ENCODE results near the gene PLEKHH2. TPM values are rescaled to one million over a fixed set of nuclear protein-coding genes. Genes with fewer than 3 reads are reported as not detected.
A peak's percentile ranks its signal among the peaks of the same experiment; 100 is the strongest.

PLEKHH2 gene
- polyA plus RNA-seq, 1 experiment, result 2.2 TPM

DNA sequence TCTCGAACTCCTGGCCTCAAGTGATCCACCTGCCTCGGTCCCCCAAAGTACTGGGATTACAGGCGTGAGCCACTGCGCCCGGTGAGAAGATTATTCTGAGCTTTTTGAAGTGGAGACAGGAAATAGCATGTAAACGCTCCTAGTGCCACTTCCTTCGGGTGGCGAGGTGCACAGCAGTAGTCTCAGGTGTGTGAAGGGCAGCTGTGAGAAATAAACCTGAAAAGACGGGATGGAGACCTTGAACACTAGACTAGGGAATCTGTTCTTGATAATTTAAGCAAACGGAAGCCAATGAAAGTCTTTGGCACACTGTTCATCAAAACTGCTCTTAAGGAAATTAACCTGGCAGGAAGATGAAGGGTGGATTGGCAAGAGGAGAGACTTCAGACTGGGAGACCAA, 439 bp upstream of the PLEKHH2 start:
- CTCF ChIA-PET, result interaction anchor here (2.3 kb wide), 1 partner anchor 24 kb away, joined by 5 read pairs; no protein-coding TSS in a partner anchor

DNA sequence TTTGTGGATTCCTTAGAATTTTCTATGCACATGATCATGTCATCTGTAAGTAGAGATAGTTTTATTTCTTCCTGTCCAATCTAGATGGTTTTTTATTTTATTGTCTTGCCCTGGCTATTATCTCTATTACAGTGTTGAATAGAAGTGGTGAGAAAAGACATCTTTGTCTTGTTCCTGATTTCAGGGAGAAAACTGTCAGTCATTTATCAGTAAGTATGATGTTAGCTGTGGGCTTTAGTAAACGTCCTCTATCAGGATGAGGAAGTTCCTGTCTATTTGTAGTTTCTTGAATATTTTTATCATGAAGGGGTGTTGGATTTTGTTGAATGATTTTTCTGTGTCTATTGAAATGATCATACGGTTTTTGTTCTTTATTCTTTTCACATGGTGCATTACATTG, 5.3 kb downstream of the PLEKHH2 start:
- CTCF ChIA-PET, result interaction anchor here (1.0 kb wide), 2 partner anchors 10 to 848 kb away, joined by 3 read pairs; no protein-coding TSS in a partner anchor
- DNase-seq (ENCODE audit: low read depth), result no peak
- POLR2A ChIA-PET, result no interaction called here
- H3K27me3 ChIP-seq (ENCODE audit: control insufficient read depth, insufficient read depth, low read length), result no peaks in the 10 kb centered on the region
- TF ChIP-seq, protein P1, sequence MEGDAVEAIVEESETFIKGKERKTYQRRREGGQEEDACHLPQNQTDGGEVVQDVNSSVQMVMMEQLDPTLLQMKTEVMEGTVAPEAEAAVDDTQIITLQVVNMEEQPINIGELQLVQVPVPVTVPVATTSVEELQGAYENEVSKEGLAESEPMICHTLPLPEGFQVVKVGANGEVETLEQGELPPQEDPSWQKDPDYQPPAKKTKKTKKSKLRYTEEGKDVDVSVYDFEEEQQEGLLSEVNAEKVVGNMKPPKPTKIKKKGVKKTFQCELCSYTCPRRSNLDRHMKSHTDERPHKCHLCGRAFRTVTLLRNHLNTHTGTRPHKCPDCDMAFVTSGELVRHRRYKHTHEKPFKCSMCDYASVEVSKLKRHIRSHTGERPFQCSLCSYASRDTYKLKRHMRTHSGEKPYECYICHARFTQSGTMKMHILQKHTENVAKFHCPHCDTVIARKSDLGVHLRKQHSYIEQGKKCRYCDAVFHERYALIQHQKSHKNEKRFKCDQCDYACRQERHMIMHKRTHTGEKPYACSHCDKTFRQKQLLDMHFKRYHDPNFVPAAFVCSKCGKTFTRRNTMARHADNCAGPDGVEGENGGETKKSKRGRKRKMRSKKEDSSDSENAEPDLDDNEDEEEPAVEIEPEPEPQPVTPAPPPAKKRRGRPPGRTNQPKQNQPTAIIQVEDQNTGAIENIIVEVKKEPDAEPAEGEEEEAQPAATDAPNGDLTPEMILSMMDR (IDR thresholded peaks at IDR 0.05; ENCODE audit: insufficient read depth, low read depth, low read length), result no peak
- no peaks in the 10 kb centered on the region for H3K36me3 ChIP-seq (ENCODE audit: control insufficient read depth, insufficient read depth, low read length)
- no peak overlapping the region for H3K4me3 ChIP-seq (ENCODE audit: low read depth, low read length)

More for the DNA sequence above, 439 bp upstream of the PLEKHH2 start:
- POLR2A ChIA-PET, result no interaction called here
- peaks cover 9% of the 10 kb centered on the region for H3K27me3 ChIP-seq (ENCODE audit: control insufficient read depth, insufficient read depth, low read length)
- H3K4me3 ChIP-seq (ENCODE audit: low read depth, low read length), result peak overlapping the region; percentile 62
- TF ChIP-seq, protein P1 (IDR thresholded peaks at IDR 0.05; ENCODE audit: insufficient read depth, low read depth, low read length), result no peak
- DNase-seq (ENCODE audit: low read depth), result no peak
- H3K36me3 ChIP-seq (ENCODE audit: control insufficient read depth, insufficient read depth, low read length), result no peaks in the 10 kb centered on the region

DNA sequence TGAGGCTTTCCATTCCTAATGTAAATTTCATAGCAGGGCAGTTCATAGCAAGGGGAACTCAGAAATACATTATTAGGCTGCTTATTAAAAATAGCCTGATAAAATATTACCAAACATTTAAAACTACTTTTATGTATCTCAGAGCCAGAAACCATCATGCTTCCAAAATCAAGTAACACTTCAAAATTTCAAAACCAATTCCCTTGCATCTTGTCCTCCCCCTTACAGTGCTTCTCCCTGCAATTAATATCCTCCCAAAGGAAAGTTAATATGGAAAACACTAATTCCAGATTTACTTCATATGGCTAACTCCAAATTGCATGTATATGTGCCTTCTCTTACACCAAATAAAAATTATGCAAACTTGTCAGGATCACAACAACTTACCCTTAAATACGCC, 6.6 kb downstream of the PLEKHH2 start:
- no peak for DNase-seq (ENCODE audit: low read depth)
- no peaks in the 10 kb centered on the region for H3K27me3 ChIP-seq (ENCODE audit: control insufficient read depth, insufficient read depth, low read length)
- TF ChIP-seq, protein P1 (IDR thresholded peaks at IDR 0.05; ENCODE audit: insufficient read depth, low read depth, low read length), result no peak
- CTCF ChIA-PET, result no interaction called here
- POLR2A ChIA-PET, result no interaction called here
- H3K4me3 ChIP-seq (ENCODE audit: low read depth, low read length), result no peak overlapping the region
- no peaks in the 10 kb centered on the region for H3K36me3 ChIP-seq (ENCODE audit: control insufficient read depth, insufficient read depth, low read length)

DNA sequence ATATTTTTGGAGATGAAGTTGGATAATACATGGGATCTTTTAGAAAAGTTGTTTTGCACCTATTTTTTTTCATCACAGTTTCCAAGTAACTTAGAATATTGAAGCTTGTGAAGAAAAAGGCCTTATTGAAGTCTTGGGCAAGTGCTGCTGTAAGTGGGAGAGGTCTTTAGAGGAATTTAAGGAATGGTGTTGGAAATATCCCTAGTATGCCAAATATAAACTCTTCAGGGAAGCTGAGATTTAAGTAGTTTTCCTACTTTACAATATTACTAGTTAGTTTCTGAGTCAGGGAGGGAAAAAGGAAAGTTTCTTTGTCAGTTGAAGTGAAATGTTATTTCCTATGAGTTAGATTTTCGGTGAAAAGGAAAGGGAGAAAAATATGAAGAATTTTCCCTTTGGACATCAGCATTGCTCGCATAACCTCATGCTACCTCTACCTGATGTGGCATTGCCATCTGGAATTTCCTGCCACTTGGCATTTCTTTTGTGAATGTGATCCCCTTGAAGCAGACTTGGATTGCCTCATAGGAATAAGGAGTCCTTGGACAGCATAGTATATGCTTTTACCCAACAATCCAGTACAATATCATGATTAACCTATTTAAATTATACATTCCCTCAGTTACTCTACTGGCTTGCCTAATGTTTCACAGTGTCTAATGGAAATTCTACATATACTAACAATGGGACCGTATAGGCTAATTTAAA, 12.1 kb downstream of the PLEKHH2 start:
- ChIA-PET CTCF (no interaction called here), POLR2A (no interaction called here)
- H3K27me3 ChIP-seq (ENCODE audit: control insufficient read depth, insufficient read depth, low read length), result no peaks in the 10 kb centered on the region
- no peaks in the 10 kb centered on the region for H3K36me3 ChIP-seq (ENCODE audit: control insufficient read depth, insufficient read depth, low read length)
- H3K4me3 ChIP-seq (ENCODE audit: low read depth, low read length), result no peak overlapping the region
- TF ChIP-seq, protein P1 (IDR thresholded peaks at IDR 0.05; ENCODE audit: insufficient read depth, low read depth, low read length), result no peak
- peak; percentile 44 for DNase-seq (ENCODE audit: low read depth)

DNA sequence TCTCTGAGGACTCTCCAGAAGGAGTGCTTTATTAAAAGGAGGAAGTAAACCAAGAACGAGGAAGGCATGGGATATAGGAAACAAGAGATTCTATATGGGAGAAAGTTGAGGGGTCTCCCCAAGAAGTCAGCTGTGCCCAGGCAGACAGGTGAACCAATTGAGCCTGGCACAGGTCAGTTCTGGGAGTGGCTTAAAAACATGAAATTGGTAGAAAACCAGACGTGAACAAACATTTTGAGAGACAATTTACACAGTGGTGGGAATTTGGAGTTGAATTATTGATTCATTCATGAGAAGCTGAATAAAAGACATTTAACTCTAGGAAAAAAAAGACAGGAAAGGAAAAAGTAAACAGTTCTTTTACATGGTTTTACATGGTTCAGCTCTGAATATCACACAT, 16.4 kb downstream of the PLEKHH2 start:
- no peaks in the 10 kb centered on the region for H3K36me3 ChIP-seq (ENCODE audit: control insufficient read depth, insufficient read depth, low read length)
- CTCF ChIA-PET, result interaction anchor here (0.7 kb wide), 1 partner anchor 9 kb away, joined by 4 read pairs; no protein-coding TSS in a partner anchor
- TF ChIP-seq, protein P1 (IDR thresholded peaks at IDR 0.05; ENCODE audit: insufficient read depth, low read depth, low read length), result no peak
- DNase-seq (ENCODE audit: low read depth), result no peak
- H3K27me3 ChIP-seq (ENCODE audit: control insufficient read depth, insufficient read depth, low read length), result no peaks in the 10 kb centered on the region
- POLR2A ChIA-PET, result no interaction called here
- H3K4me3 ChIP-seq (ENCODE audit: low read depth, low read length), result no peak overlapping the region
